ENCODE data around the gene PSME3IP1.

GRCh38 chr16:57138281-57138935 lies 47.4 kb downstream of the PSME3IP1 start:
- no peak for TF ChIP-seq CTCF (IDR thresholded peaks at IDR 0.05; ENCODE audit: low read depth, low read length, poor library complexity, severe bottlenecking)
- TF ChIP-seq EZH2phosphoT487 (IDR thresholded peaks at IDR 0.05; ENCODE audit: borderline replicate concordance, low read length), result no peak

Data from DOHH2 (cell line).